H1 (cell line): Measurements from ENCODE around the gene EXOG. TPM values are rescaled to one million over a fixed set of nuclear protein-coding genes. Genes with fewer than 3 reads are reported as not detected.

ENCODE experiments used
- CTCF ChIA-PET: fragments of 300-600 bp; sonication (Branson Sonifier 250); formaldehyde crosslinking; loops from one replicate; lab custom pipeline; 2021; ENCODE audit not compliant: partially characterized antibody; lab: Charles Lee
- POLR2A ChIA-PET: fragments of 300-600 bp; sonication (Branson Sonifier 250); formaldehyde crosslinking; loops from one replicate; lab custom pipeline; 2021; ENCODE audit warnings: inconsistent platforms; ENCODE audit not compliant: partially characterized antibody; lab: Charles Lee
- DNase-seq, 2 experiments: peaks; one replicate each; pipeline versions ENCODE4 v3.0.0 to v3.0.0-alpha.2; 2010 to 2022; ENCODE audit warnings: low spot score in 2 of 2, low read depth in 1 of 2, mixed read lengths in 1 of 2
- FAIRE-seq: peaks from 2 replicates; lab custom pipeline; 2011; peaks lifted over from hg19 to GRCh38; lab: Jason Lieb, UNC
- H2AFZ ChIP-seq: 2 replicates; pipeline ENCODE4 v1.8.1; 2012; ENCODE audit warnings: low read length, inconsistent platforms
- H2AK5ac ChIP-seq: 2 replicates; pipeline ENCODE4 v1.6.1; 2013; ENCODE audit warnings: low read depth, low read length
- H2BK120ac ChIP-seq: replicated peaks from 2 replicates; pipeline ENCODE3; 2013; ENCODE audit warnings: low read depth, low read length, inconsistent platforms
- H2BK12ac ChIP-seq: 2 replicates; pipeline ENCODE4 v1.6.1; 2013; ENCODE audit warnings: low read depth, low read length
- H2BK15ac ChIP-seq: 2 replicates; pipeline ENCODE4 v1.6.1; 2013; ENCODE audit warnings: low read length
- H2BK20ac ChIP-seq: 2 replicates; pipeline ENCODE4 v1.6.1; 2013; ENCODE audit warnings: low read length
- H2BK5ac ChIP-seq: 2 replicates; pipeline ENCODE4 v1.6.1; 2013; ENCODE audit warnings: low read depth, low read length
- H3K14ac ChIP-seq: 2 replicates; pipeline ENCODE4 v1.6.1; 2013; ENCODE audit warnings: inconsistent platforms; ENCODE audit not compliant: insufficient read length
- H3K18ac ChIP-seq: 2 replicates; pipeline ENCODE4 v1.6.1; 2013; ENCODE audit warnings: low read length; ENCODE audit errors: extremely low read depth
- H3K23ac ChIP-seq: 2 replicates; pipeline ENCODE4 v1.6.1; 2013; ENCODE audit warnings: inconsistent platforms; ENCODE audit not compliant: insufficient read length
- H3K23me2 ChIP-seq: 2 replicates; pipeline ENCODE4 v1.6.1; 2013; ENCODE audit warnings: low read depth, low read length
- H3K27ac ChIP-seq: 2 replicates; pipeline ENCODE4 v1.6.1; 2011; ENCODE audit warnings: low read depth, low read length, inconsistent platforms
- H3K27me3 ChIP-seq, 4 experiments: replicated peaks in 1 of 4; 1 replicate in 1 of 4; 2 replicates in 3 of 4; pipeline versions ENCODE4 v1.6.1 to v1.8.1; 2011 to 2013; ENCODE audit warnings: low read length in 3 of 4, mild to moderate bottlenecking in 3 of 4, inconsistent platforms in 2 of 4, mixed read lengths in 2 of 4, moderate library complexity in 1 of 4; ENCODE audit not compliant: control insufficient read depth in 3 of 4, insufficient read depth in 3 of 4; ENCODE audit errors: extremely low read depth in 1 of 4
- H3K36me3 ChIP-seq, 4 experiments: 2 replicates each; pipeline versions ENCODE4 v1.6.1 to v1.8.1; 2011 to 2013; ENCODE audit warnings: mild to moderate bottlenecking in 4 of 4, low read length in 3 of 4, moderate library complexity in 2 of 4, control low read depth in 1 of 4, inconsistent platforms in 1 of 4; ENCODE audit not compliant: insufficient read depth in 4 of 4, control insufficient read depth in 2 of 4
- H3K4ac ChIP-seq: replicated peaks from 2 replicates; pipeline ENCODE3; 2013; ENCODE audit warnings: low read length, low read depth, mixed read lengths, inconsistent platforms; ENCODE audit not compliant: insufficient read length
- H3K4me1 ChIP-seq, 4 experiments: replicated peaks in 1 of 4; 1 replicate in 1 of 4; 2 replicates in 3 of 4; pipeline versions ENCODE4 v1.6.1 to v1.8.1; 2011 to 2013; ENCODE audit warnings: low read length in 3 of 4, inconsistent platforms in 2 of 4, mixed read lengths in 1 of 4; ENCODE audit not compliant: insufficient read depth in 4 of 4, control insufficient read depth in 3 of 4
- H3K4me2 ChIP-seq, 2 experiments: 2 replicates each; pipeline versions ENCODE4 v1.6.1 to v1.8.1; 2011 to 2013; ENCODE audit warnings: low read depth in 2 of 2, low read length in 2 of 2, control low read depth in 1 of 2, inconsistent platforms in 1 of 2, mild to moderate bottlenecking in 1 of 2; ENCODE audit not compliant: insufficient read depth in 1 of 2
- H3K4me3 ChIP-seq, 4 experiments: fragments of 200-600, 300-600 bp in 1 of 4; sonication (generic), shearing (Covaris generic), sonication (Bioruptor Twin) in 1 of 4; 2 replicates each; pipeline versions ENCODE4 v1.5.1 to v1.8.1; 2011 to 2016; ENCODE audit warnings: low read length in 4 of 4, low read depth in 3 of 4, control low read depth in 2 of 4, inconsistent platforms in 2 of 4, mild to moderate bottlenecking in 2 of 4, mixed read lengths in 1 of 4, moderate library complexity in 1 of 4; ENCODE audit not compliant: insufficient read depth in 2 of 4; ENCODE audit errors: extremely low read depth in 1 of 4
- H3K56ac ChIP-seq: replicated peaks from 2 replicates; pipeline ENCODE3; 2013; ENCODE audit warnings: low read depth, mild to moderate bottlenecking, mixed read lengths, low read length, inconsistent platforms; ENCODE audit not compliant: insufficient read length
- H3K79me1 ChIP-seq: 2 replicates; pipeline ENCODE4 v1.6.1; 2013; ENCODE audit warnings: low read depth, low read length, control low read depth
- H3K79me2 ChIP-seq, 2 experiments: 2 replicates each; pipeline versions ENCODE4 v1.6.1 to v1.8.1; 2012 to 2013; ENCODE audit warnings: low read length in 2 of 2, mild to moderate bottlenecking in 2 of 2, inconsistent platforms in 1 of 2; ENCODE audit not compliant: insufficient read depth in 2 of 2, control insufficient read depth in 1 of 2
- H3K9ac ChIP-seq, 4 experiments: replicated peaks in 1 of 4; 1 replicate in 1 of 4; 2 replicates in 3 of 4; pipeline versions ENCODE4 v1.6.1 to v1.8.1; 2011 to 2013; ENCODE audit warnings: low read depth in 3 of 4, low read length in 3 of 4, control low read depth in 2 of 4, mild to moderate bottlenecking in 2 of 4, moderate library complexity in 2 of 4, inconsistent platforms in 1 of 4; ENCODE audit errors: extremely low read depth in 1 of 4
- H3K9me3 ChIP-seq, 2 experiments: 2 replicates each; pipeline versions ENCODE4 v1.6.1 to v1.8.1; 2012 to 2013; ENCODE audit warnings: mild to moderate bottlenecking in 2 of 2, moderate library complexity in 2 of 2, control low read depth in 1 of 2, inconsistent platforms in 1 of 2, low read depth in 1 of 2, low read length in 1 of 2, mixed read lengths in 1 of 2; ENCODE audit not compliant: insufficient read depth in 2 of 2
- H4K20me1 ChIP-seq, 2 experiments: replicated peaks in 1 of 2; 2 replicates each; pipeline versions ENCODE3 to v1.8.1; 2011 to 2013; ENCODE audit warnings: inconsistent platforms in 2 of 2, low read length in 2 of 2, mild to moderate bottlenecking in 1 of 2; ENCODE audit not compliant: insufficient read depth in 2 of 2, control insufficient read depth in 1 of 2
- H4K5ac ChIP-seq: 2 replicates; pipeline ENCODE4 v1.6.1; 2013; ENCODE audit warnings: low read length, low read depth, mixed read lengths, inconsistent platforms; ENCODE audit not compliant: insufficient read length
- H4K8ac ChIP-seq: 2 replicates; pipeline ENCODE4 v1.8.0; 2013; ENCODE audit warnings: mild to moderate bottlenecking, moderate library complexity, low read length, inconsistent platforms; ENCODE audit not compliant: insufficient read depth; ENCODE audit errors: extremely low read depth
- H4K91ac ChIP-seq: replicated peaks from 2 replicates; pipeline ENCODE3; 2013; ENCODE audit warnings: low read length, mixed read lengths, inconsistent platforms; ENCODE audit not compliant: insufficient read length
- CREB1 ChIP-seq: IDR thresholded peaks from 2 replicates; pipeline ENCODE4 v1.6.1; 2012; ENCODE audit warnings: inconsistent platforms
- CTCF ChIP-seq, 3 experiments: IDR thresholded peaks; 1 replicate in 2 of 3; 2 replicates in 1 of 3; pipeline versions ENCODE4 v1.5.1 to v1.6.1; 2011; ENCODE audit warnings: low read length in 3 of 3, mild to moderate bottlenecking in 3 of 3, inconsistent platforms in 2 of 3, low read depth in 1 of 3, moderate library complexity in 1 of 3; ENCODE audit not compliant: insufficient read depth in 1 of 3; ENCODE audit errors: control extremely low read depth in 1 of 3
- KDM1A ChIP-seq: fragments of 200-600, 300-600 bp; sonication (generic); IDR thresholded peaks from 2 replicates; pipeline ENCODE4 v1.7.1; 2016; ENCODE audit warnings: mild to moderate bottlenecking, low read length, borderline replicate concordance
- NANOG ChIP-seq: IDR thresholded peaks from 2 replicates; pipeline ENCODE4 v1.6.1; 2011; ENCODE audit warnings: low read length, low read depth, mild to moderate bottlenecking, inconsistent platforms; ENCODE audit not compliant: insufficient read depth, poor library complexity, severe bottlenecking
- POLR2AphosphoS5 ChIP-seq: IDR thresholded peaks from 2 replicates; pipeline ENCODE4 v1.6.1; 2011; ENCODE audit warnings: low read depth, low read length
- SUZ12 ChIP-seq: fragments of 200-600 bp; sonication (generic); IDR thresholded peaks from 2 replicates; pipeline ENCODE4 v1.6.1; 2012; ENCODE audit warnings: mild to moderate bottlenecking, inconsistent platforms, low read length, moderate library complexity, mixed read lengths
- ZNF274 ChIP-seq: IDR thresholded peaks from 2 replicates; pipeline ENCODE4 v1.7.0; 2012; ENCODE audit warnings: low read length, borderline replicate concordance; ENCODE audit errors: extremely low read depth
- WGBS, 2 experiments: shearing (Covaris generic) in 1 of 2; methylation state at CpG; one replicate each; pipeline versions ENCODE4 v1.1.6 to v1.1.7; 2013 to 2015; ENCODE audit warnings: low lambda C conversion rate in 2 of 2, mixed read lengths in 2 of 2, inconsistent platforms in 1 of 2, low coverage in 1 of 2, missing lambda C conversion rate in 1 of 2; ENCODE audit not compliant: insufficient replicate concordance in 2 of 2, insufficient coverage in 1 of 2, insufficient read length in 1 of 2; ENCODE audit errors: extremely low coverage in 1 of 2, missing lambda C conversion rate in 1 of 2; 5-methylcytosine and 5-hydroxymethylcytosine counted together
- polyA plus RNA-seq, 7 experiments: library from polyadenylated mRNA; depleted of rRNA in 3 of 7; stranded (reverse) in 5 of 7; unstranded in 2 of 7; fragments of >200 nt in 5 of 7; fragments of 200-250 nt in 2 of 7; gene quantifications; 1 replicate in 5 of 7; 2 replicates in 1 of 7; 4 replicates in 1 of 7; pipeline versions ENCODE4 v1.2.1 to v1.2.3, GENCODE V29; 2011 to 2013; ENCODE audit warnings: missing spikeins in 2 of 7, mixed read lengths in 2 of 7
- total RNA-seq: library from RNA; stranded (reverse); fragmentation: NEBNext Ultra II Directional; extraction: Animal tissue kit (Norgen Biotek cat#: 25700); gene quantifications from 2 replicates; pipeline ENCODE4 v1.2.1, GENCODE V29; 2021
- TF ChIP-seq, protein P1 (sequence below): IDR thresholded peaks from 2 replicates; pipeline ENCODE4 v1.6.1; 2012; ENCODE audit warnings: inconsistent platforms

EXOG gene
- total and polyA plus RNA-seq, 2 of the 8 experiments (the other 6 are each of a cell fraction or from before 2014, with no cell fraction given), result 7.2 to 12.9 TPM

GRCh38 chr3:38476157-38476756 lies 19.9 kb upstream of the EXOG start:
- H2AK5ac ChIP-seq, result no peak overlapping the region
- no peak overlapping the region for H3K18ac ChIP-seq
- peaks cover 14 to 66% of the 10 kb centered on the region in 2 experiments for H3K79me2 ChIP-seq
- H2AFZ ChIP-seq, result no peak overlapping the region
- H3K4me1 ChIP-seq, result peaks cover 0 to 4% (median 2%) of the 10 kb centered on the region in 4 experiments; a peak in 4 of 7 replicates
- no peak overlapping the region for H3K9ac ChIP-seq
- DNase-seq (no peak), FAIRE-seq (no peak)
- no peak overlapping the region for H2BK120ac ChIP-seq
- H4K91ac ChIP-seq, result no peak overlapping the region
- H3K79me1 ChIP-seq, result peaks cover 47% of the 10 kb centered on the region
- H3K4ac ChIP-seq, result no peak overlapping the region
- H3K56ac ChIP-seq, result no peak overlapping the region
- H3K23me2 ChIP-seq, result no peaks in the 10 kb centered on the region; the same call in 1 of the 2 replicates
- H4K20me1 ChIP-seq, result peaks cover 20 to 41% of the 10 kb centered on the region in 2 experiments
- no peak overlapping the region for H3K4me3 ChIP-seq
- H4K5ac ChIP-seq, result no peak overlapping the region
- no peaks in the 10 kb centered on the region for H3K27me3 ChIP-seq
- WGBS, 2 experiments, result 80% methylated on average over 5 of the region's 5 CpGs; no CpG with 5 or more reads in 1 of the 2 experiments
- H3K36me3 ChIP-seq, result peaks cover 13 to 26% (median 19%) of the 10 kb centered on the region in 4 experiments
- H3K9me3 ChIP-seq, result no peaks in the 10 kb centered on the region
- no peak overlapping the region for H3K23ac ChIP-seq
- H3K4me2 ChIP-seq, result no peak overlapping the region
- CTCF ChIA-PET, result interaction anchor here (1.2 to 1.3 kb wide), 2 partner anchors 14 to 130 kb away, joined by 3 to 6 read pairs; partner anchors contain the start of gene XYLB
- no peak overlapping the region for H2BK15ac ChIP-seq
- H3K14ac ChIP-seq, result no peak overlapping the region
- no peak overlapping the region for H2BK20ac ChIP-seq
- TF ChIP-seq NANOG, result no peak
- TF ChIP-seq, protein P1, sequence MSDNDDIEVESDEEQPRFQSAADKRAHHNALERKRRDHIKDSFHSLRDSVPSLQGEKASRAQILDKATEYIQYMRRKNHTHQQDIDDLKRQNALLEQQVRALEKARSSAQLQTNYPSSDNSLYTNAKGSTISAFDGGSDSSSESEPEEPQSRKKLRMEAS, result no peak
- TF ChIP-seq ZNF274, result no peak
- no peak for TF ChIP-seq CREB1
- no peak for TF ChIP-seq SUZ12
- TF ChIP-seq POLR2AphosphoS5, result no peak
- TF ChIP-seq KDM1A, result no peak
- TF ChIP-seq CTCF (IDR thresholded peaks at IDR 0.05; ENCODE audit: control extremely low read depth in 1 of 3, insufficient read depth in 1 of 3, low read depth in 1 of 3, low read length in 3 of 3), result no peak
- no peak overlapping the region for H2BK12ac ChIP-seq
- POLR2A ChIA-PET, result no interaction called here
- H3K27ac ChIP-seq, result no peak overlapping the region
- H4K8ac ChIP-seq, result no peak overlapping the region
- H2BK5ac ChIP-seq, result peak overlapping the region; percentile 18; the same call in 1 of the 2 replicates
